A172 (cell line): ENCODE data around the gene CDCA8. TPM values are rescaled to one million over a fixed set of nuclear protein-coding genes. Genes with fewer than 3 reads are reported as not detected.

Experiments
- DNase-seq: peaks from one replicate; pipeline ENCODE4 v3.0.0-alpha.2; 2015; ENCODE audit warnings: low spot score
- total RNA-seq: library from RNA; depleted of rRNA; stranded (reverse); fragments of >200 nt; shearing (Covaris generic); gene quantifications from 2 replicates; pipeline ENCODE4 v1.2.3, GENCODE V29; 2014; rRNA removed

CDCA8 gene
- total RNA-seq, result 16.0 and 22.5 TPM in 2 replicates

GRCh38 chr1:37692078-37692833 lies at the start of gene CDCA8:
Gene CDCA8 (plus strand): TSS chr1:37692516. CDS start chr1:37692691, 175 bp downstream.
- DNase-seq, result peak; percentile 89

- DNase-seq, result no peak
These were observed 45.0 kb upstream of the CDCA8 start for GRCh38 chr1:37647281-37647680.

- DNase-seq, result no peak
These were observed 42.1 kb upstream of the CDCA8 start for GRCh38 chr1:37650173-37650572.

- DNase-seq, result no peak
These were observed 41.6 kb upstream of the CDCA8 start for GRCh38 chr1:37650721-37651120.

GRCh38 chr1:37651803-37652202 lies 40.5 kb upstream of the CDCA8 start:
- DNase-seq, result no peak

- no peak for DNase-seq
These were observed 39.3 kb upstream of the CDCA8 start for GRCh38 chr1:37652976-37653375.

- DNase-seq, result no peak
These were observed 38.4 kb upstream of the CDCA8 start for GRCh38 chr1:37653906-37654305.

- DNase-seq, result no peak
These were observed 37.0 kb upstream of the CDCA8 start for GRCh38 chr1:37655274-37655673.

GRCh38 chr1:37656026-37656425 lies 36.3 kb upstream of the CDCA8 start:
- no peak for DNase-seq

GRCh38 chr1:37656881-37657280 lies 35.4 kb upstream of the CDCA8 start:
- no peak for DNase-seq

GRCh38 chr1:37657620-37658412 lies 34.5 kb upstream of the CDCA8 start:
- no peak for DNase-seq

GRCh38 chr1:37658486-37658885 lies 33.8 kb upstream of the CDCA8 start:
- no peak for DNase-seq

- no peak for DNase-seq
These were observed 31.7 kb upstream of the CDCA8 start for GRCh38 chr1:37660664-37661063.

GRCh38 chr1:37661401-37661800 lies 30.9 kb upstream of the CDCA8 start:
- no peak for DNase-seq

GRCh38 chr1:37662031-37662755 lies 30.1 kb upstream of the CDCA8 start:
- DNase-seq, result no peak

- no peak for DNase-seq
These were observed 28.8 kb upstream of the CDCA8 start for GRCh38 chr1:37663426-37664000.

- no peak for DNase-seq
These were observed 26.0 kb upstream of the CDCA8 start for GRCh38 chr1:37666241-37666867.

GRCh38 chr1:37667023-37667671 lies 25.2 kb upstream of the CDCA8 start:
- DNase-seq, result no peak

- DNase-seq, result no peak
These were observed 22.2 kb upstream of the CDCA8 start for GRCh38 chr1:37670133-37670532.

GRCh38 chr1:37671261-37671660 lies 21.1 kb upstream of the CDCA8 start:
- DNase-seq, result no peak
